ENCODE data around the gene YWHAH.
A peak's percentile ranks its signal among the peaks of the same experiment; 100 is the strongest.
"Not testable (repeated sequence)": the region's sequence is repeated elsewhere in the genome, so short reads cannot be mapped to it uniquely, and the experiment has no call there.

The YWHAH gene

GRCh38 chr22:31951194-31952093, 7.1 kb downstream of the YWHAH start:
- no peak for DNase-seq

- DNase-seq: peak; percentile 18
Observed at GRCh38 chr22:31952094-31952401, 7.7 kb downstream of the YWHAH start.

- no peak for DNase-seq
Observed at GRCh38 chr22:31952472-31952871, 8.1 kb downstream of the YWHAH start.

GRCh38 chr22:31953261-31953660, 8.9 kb downstream of the YWHAH start:
- no peak for DNase-seq

GRCh38 chr22:31954535-31955523, 10.5 kb downstream of the YWHAH start:
- no peak for DNase-seq

GRCh38 chr22:31956360-31956759, 12.0 kb downstream of the YWHAH start:
- DNase-seq: no peak

- no peak for DNase-seq
Observed at GRCh38 chr22:31957970-31958594, 13.7 kb downstream of the YWHAH start.

- no peak for DNase-seq
Observed at GRCh38 chr22:31958625-31959239, 14.4 kb downstream of the YWHAH start.

GRCh38 chr22:31960767-31961166, 16.4 kb downstream of the YWHAH start:
- DNase-seq: no peak

- no peak for DNase-seq
Observed at GRCh38 chr22:31962387-31963125, 18.2 kb downstream of the YWHAH start.

GRCh38 chr22:31968022-31968421, 23.7 kb downstream of the YWHAH start:
- no peak for DNase-seq

GRCh38 chr22:31969789-31970489, 25.6 kb downstream of the YWHAH start:
- peak; percentile 67 for DNase-seq

GRCh38 chr22:31970490-31971444, 26.4 kb downstream of the YWHAH start:
- DNase-seq: peak; percentile 74

- DNase-seq: no peak
Observed at GRCh38 chr22:31972180-31972579, 27.8 kb downstream of the YWHAH start.

- no peak for DNase-seq
Observed at GRCh38 chr22:31973739-31974138, 29.4 kb downstream of the YWHAH start.

GRCh38 chr22:31977141-31977841, 33.0 kb downstream of the YWHAH start:
- peak; percentile 74 for DNase-seq

GRCh38 chr22:31977939-31978338, 33.6 kb downstream of the YWHAH start:
- no peak for DNase-seq

GRCh38 chr22:31980628-31981027, 36.3 kb downstream of the YWHAH start:
- DNase-seq: no peak

GRCh38 chr22:31981976-31982375, 37.6 kb downstream of the YWHAH start:
- DNase-seq: not testable (repeated sequence)

Data from hematopoietic multipotent progenitor cell treated with erythropoietin and hydrocortisone succinate and interleukin-3 and kit ligand, for 8 days (in vitro differentiated cells).